ENCODE data around the gene ZNF410.

ZNF410 gene

DNA sequence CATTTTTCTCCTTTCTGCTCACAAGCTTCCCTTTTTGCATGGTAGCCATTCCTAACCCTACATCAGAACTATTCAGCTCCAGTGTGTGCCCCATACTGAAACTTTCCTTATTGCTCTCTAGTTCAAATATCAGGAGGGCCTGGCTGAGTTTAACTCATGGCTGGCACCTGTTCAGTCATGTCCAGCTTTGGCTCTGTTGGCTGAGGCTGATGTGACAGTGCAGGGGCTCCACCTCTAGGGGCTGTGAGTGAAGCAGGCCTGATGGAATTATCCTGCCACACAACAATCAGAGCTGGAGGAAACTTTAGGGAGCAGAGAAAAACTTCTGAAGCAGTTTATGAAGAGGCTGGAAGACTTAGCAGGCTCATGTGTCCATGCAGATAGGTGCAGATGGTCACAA is 71.9 kb downstream of the ZNF410 start:
- no peak for DNase-seq

DNA sequence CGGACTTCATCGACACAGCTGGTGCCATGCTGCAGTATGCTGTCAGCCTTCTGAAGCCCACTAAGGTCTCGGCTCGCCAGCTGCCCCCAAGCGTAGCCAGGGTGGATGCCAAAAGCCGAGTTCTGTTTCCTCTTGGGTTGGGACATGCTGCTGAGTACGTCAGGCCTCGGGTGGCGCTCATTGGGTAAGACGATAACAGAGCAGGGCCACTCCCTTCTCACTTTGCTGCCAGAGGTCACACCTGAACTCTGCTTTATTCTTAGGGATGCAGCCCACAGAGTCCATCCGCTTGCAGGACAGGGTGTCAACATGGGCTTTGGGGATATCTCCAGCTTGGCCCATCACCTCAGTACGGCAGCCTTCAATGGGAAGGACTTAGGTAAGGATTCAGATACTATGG is 74.5 kb downstream of the ZNF410 start:
- no peak for DNase-seq

- no peak for DNase-seq
Measured at GRCh38 chr14:73965216-73965615, 78.6 kb downstream of the ZNF410 start.

- no peak for DNase-seq
Measured at GRCh38 chr14:73968885-73969284, 82.2 kb downstream of the ZNF410 start.

DNA sequence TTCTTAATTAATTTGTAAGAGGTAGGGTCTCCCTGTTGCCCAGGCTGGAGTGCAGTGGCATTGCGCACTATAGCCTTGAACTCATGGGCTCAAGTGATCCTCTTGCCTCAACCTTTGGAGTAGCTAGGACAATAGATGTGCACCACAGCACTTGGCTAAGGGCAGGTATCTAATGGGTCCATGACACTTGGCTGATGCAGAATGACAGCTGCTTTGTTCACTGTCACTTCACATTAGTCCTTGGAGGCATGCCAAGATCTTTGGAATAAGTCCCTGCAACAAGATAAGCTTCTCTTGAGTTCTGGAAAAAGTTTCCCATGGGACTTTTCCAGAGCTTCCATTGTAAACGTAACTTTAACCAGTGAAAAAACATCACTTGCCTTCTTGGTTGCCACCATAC is 86.8 kb downstream of the ZNF410 start:
- DNase-seq = no peak

GRCh38 chr14:73976125-73976524 is 89.5 kb downstream of the ZNF410 start:
- no peak for DNase-seq

GRCh38 chr14:73977896-73978295 is 91.2 kb downstream of the ZNF410 start:
- no peak for DNase-seq

Data from islet precursor cell (in vitro differentiated cells).